NCI-H2029 treated with DMSO at 0.1 percent for 48 hours (cell line): ENCODE data around the gene GM2A.
A peak's percentile ranks its signal among the peaks of the same experiment; 100 is the strongest.
"Not testable (repeated sequence)": the region's sequence is repeated elsewhere in the genome, so short reads cannot be mapped to it uniquely, and the experiment has no call there.

Source experiments
- DNase-seq: peaks from one replicate; lab custom pipeline; 2025; lab: John Stamatoyannopoulos, UW

The GM2A gene

DNA sequence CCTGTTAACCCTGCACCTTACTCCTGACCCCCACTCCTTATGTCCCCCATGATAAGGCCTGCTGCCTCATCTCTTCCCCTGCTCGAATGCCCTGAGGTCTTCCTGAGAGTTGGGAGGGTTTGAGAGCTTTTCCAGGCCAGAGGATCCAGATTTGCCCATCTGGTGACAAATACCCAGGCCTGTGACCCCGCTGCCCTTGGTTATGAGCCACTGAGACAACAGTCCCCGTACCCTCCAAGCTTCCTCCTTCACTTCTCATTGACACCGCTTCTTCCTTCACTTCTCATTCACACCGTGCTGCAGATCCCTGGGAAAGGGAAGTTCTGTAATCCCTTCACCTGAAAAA is 593 bp downstream of the GM2A start:
- DNase-seq: no peak

DNA sequence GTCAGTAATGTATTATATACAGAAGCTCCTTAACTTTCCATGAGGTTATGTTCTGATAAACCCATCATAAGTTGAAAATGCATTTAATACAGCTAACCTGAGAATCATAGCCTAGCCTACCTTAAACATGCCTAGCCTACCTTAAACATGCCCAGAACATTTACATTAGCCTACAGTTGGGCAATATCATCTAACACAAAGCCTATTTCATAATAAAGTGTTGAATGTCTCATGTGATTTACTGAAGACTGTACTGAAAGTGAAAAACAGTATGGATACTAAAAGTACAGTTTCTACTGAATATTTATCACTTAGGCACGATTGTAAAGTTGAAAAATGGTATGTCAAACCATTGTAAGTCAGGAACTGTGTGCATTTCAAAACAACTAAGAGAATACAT is 1.6 kb downstream of the GM2A start:
- DNase-seq: no peak

DNA sequence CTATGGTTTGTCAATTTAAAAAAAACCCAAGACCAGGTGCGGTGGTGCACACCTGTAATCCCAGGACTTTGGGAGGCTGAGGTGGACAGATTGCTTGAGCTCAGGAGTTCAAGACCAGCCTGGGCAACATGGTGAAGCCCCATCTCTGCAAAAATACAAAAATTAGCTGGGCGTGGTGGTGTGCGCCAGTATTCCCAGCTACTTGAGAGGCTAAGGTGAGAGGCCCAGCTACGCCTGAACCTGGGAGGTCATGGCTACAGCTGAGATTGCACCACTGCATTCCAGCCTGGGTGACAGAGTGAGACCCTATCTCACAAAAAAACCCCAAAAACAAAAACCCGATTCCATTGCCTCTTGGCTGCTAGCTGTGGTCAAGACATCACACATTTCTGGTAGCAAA is 2.0 kb downstream of the GM2A start:
- DNase-seq: not testable (repeated sequence)

DNA sequence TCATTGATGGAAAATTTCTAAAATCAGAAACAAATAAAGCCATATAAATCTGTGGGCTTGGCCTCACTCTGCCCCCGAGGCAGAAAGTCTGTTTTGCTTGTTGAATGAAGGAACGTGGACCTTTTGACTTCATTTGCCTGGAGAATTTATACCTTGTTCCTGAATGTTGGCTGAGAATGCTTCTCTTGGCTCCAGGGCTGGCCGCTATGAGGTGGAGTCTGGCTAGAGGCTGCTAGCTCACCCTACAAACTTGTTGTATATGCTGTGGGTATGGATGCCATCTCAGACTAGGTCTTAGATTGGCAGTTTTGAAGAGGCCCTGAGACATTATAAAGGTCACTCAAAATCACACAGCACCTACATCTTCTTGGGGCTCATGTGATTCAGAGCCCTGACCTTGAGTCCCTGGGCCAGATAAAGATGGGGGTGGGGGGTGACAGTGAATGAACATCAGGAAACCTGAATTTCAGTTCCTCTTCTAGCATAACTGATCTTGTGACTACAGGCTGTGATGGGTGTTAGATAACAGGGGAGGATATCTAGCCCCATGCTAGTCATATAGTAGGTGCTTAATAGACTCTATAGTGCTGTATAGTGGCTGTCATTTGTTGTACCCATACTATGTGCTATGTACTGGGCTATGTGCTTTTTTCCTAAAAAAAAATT is 2.8 kb downstream of the GM2A start:
- no peak for DNase-seq

DNA sequence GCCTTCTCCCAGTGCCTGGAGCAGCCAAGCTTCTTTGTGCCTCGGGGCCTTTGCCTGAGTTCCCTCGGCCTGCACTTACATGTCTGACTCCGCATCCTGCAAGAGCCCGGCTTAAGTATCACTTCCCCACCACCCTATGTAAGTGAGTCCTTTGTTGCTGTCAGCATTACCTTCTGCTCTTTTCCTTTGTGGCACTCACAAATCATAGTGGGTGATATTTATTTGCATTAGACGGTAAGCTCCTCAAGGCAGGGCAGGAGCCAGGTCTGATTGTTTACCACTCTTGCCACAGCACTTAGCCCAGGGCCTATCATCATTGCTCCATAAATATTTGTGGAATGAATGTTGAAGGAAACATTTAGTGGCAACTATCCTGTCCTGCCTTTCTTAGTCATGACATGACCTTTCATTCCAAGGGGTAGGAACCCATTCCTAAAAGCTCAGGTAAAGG is 4.8 kb downstream of the GM2A start:
- no peak for DNase-seq

DNA sequence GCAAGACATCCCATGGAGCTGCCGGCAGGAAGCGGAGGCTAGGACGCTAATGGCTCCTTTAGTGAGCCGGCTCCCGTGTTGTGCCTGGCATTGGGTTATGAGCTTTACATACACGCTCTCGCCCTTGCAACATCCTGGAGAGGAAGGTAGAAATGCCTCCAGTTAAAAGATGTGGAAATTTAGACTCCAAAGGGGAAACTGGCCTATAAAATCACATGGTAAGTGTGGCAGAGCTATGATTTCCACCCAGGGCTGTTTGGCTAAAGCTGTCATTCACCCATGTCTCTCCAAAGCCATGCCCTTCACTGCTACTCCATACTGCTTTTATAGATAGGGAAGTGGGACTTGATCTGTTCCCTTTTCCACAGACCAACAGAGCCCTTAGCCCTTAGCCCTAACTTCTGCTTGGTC is 5.2 kb downstream of the GM2A start:
- DNase-seq: no peak

DNA sequence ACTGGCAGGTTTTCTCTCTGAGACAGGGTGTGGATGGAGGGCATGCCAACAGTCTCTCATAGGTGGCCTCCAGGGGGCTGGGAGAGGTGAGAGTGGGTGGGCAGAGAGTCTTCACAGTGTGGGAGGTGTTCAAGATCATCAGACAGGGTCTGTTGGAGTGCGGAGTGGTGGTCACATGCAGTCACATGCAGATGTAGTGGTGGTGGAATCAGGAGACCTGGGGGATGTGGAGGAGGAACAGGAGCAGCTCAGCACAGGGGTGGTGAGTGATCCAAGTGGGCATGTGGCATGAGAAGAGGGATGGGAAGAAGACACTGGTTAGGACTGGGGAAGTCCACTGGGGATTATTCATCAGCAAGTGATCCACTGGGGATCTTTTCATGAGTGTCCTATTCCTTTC is 5.8 kb downstream of the GM2A start:
- no peak for DNase-seq

DNA sequence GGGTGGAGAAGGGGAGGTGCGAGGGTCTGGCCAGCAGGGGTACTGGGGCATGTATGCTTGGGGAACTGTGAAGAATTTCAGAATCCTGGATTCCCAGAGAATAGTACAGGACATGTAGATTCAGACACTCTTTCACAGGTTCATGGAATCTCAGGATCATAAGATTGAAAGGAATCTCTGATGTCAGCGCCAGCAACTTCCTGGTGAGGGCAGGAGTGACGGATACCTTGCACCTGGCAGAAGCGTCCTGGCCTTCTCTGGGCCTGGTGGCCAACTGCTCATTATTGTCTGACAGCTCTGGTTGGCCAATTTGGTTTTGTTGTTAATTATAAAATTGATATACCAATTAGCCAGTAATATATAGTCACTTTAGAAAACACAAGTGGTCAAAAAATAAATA is 6.9 kb downstream of the GM2A start:
- DNase-seq: no peak

DNA sequence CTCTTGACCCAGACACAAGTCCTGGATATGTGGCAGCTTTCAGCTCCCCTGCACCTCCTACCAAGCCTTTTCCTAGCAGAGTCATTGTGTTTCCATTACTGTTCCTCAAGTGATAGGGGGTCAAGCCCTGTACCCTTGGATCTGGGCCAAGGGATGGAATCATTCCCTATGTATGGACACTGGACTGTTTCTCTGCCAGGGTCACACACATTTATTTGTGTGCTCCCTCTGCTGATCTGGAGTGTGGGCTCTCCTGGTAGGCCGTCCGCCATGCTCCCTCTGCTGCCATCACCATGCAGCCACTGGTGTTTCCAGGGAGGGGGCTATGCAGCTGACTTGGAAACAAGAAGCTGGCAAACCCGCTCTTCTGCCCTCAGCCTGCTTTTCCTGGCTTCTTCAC is 9.5 kb downstream of the GM2A start:
- no peak for DNase-seq

DNA sequence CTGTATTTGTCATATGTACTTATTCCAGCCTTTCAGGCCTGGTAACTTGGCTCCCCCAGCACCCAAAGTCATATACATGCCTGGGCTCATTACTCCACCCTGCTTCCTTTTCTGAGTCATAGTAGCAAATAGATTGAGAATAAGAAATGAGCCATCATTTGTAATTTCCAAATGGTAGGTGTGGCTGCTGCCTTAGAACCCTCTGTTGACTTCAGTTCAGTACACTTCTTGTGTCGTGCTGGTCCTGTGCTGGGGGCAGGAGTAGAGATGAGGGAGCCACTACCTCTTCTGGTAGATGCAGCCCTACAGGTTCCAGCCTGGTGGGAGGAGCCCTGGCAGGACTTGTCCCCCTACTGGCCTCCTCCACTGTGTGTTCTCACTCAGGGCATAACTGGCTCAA is 11.1 kb downstream of the GM2A start:
- DNase-seq: no peak

DNA sequence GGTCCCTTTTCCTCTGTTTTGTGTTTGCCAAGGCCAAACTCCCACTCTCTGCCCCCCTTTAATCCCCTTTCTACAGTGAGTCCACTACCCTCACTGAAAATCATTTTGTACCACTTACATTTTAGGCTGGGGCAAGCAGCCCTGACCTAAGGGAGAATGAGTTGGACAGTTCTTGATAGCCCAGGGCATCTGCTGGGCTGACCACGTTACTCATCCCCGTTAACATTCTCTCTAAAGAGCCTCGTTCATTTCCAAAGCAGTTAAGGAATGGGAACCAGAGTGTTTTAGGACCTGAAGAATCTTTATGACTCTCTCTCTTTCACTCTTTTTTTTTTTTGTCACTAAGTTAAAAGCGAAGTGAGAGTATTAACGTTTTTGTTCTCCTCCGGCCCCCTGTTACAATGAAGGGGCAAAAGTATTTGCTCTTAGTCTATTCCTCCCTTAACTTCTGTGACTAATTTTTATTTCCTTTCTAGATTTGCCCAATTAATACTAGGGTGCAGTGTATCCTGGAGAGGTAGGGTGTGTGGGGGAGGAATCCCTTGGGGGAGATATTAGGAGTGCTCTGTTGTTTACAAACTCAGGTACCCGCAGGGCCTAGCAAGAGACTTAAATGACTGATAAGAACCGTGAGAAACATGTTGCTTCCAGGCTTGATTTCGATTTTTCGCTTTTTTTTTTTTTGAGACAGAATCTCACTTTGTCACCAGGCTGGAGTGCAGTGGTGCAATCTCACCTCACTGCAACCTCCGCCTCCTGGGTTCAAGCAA is 14.7 kb downstream of the GM2A start:
- DNase-seq: no peak

DNA sequence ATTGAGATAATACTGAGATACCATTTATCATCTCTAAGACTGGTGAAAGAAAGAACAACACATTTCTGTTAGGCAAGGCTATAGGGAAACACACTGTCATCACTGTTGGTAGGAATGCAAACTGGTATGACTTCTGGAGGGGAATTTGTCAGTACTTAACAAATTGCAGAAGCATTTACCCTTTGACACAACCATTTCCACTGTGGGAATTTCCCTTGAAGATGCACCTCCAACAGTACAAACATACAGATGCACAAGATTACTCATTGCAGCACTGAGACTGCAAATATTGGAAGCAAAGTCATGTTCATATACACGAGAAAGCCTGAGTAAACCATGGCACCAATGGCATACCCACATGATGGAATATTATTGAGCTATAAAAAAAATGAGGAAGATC is 17.6 kb downstream of the GM2A start:
- DNase-seq: no peak

DNA sequence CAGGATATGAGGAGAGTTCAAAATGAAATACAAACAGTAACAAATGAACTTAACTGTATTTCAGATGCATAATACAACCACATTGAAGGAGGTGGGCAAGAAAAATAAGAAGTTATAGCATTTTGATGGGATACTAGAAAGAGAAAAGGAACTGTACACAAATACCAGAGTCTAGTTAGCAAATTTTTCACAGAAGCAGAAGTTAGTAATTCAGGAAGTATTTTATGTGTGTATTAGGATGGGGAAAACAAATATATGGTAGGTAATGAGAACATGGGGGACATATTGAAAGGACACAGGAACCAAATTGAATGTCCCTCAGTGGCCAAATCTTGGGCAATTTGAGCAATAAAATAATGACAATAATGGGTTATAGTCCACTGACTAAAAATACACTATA is 18.4 kb downstream of the GM2A start:
- no peak for DNase-seq

DNA sequence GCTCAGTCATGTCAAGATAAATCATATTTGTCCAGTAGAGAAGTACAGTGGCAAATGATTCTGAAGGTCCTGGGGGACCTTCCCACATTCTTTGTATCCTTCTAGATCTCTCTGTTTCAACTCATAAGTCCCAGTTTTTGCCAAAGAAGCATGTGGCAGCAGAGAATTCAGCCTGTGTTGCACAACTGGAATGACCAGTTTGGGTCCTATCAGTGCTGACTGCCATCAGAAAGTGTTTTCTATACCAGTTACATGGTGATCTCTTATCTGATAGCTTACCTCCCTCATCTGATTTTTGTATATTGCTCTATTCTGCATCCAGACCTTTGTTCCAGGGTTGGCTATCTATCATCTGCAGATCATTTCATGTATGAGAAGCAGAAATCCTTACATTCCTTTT is 21.7 kb downstream of the GM2A start:
- no peak for DNase-seq

DNA sequence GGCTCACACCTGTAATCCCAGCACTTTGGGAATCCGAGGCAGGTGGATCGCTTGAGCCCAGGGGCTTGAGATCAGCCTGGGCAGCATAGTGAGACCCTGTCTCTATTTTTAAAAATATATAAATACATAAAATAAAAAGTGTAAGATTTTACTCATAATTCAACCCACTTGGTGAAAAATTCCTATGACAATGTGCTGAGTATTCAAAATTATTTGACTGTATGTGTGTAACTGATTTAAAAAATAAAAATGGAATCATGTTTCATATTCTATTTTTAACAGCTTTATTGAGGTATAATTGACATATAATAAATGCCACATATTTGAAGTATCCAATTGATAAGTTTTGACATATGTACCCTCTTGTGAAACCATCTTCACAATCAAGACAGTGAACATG is 22.8 kb downstream of the GM2A start:
- no peak for DNase-seq

DNA sequence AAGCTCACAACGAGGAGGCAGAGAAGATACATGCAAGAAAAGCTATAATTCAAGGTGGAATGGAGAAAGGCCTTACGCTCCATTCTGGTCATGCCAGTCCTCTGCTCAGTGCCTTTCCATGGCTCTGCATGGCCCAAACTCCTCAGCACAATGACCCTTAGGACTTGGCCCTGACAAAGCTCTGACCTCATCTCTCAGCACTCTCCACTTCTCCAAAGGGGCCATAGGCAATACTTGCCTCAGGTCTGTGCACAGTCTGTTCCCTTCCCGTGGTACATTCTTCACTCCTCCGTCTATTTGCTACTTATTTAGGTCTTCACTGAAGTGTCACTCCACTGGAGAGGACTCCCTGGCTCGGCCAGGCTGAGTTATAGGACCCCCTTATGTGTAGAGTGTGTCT is 25.9 kb downstream of the GM2A start:
- no peak for DNase-seq

DNA sequence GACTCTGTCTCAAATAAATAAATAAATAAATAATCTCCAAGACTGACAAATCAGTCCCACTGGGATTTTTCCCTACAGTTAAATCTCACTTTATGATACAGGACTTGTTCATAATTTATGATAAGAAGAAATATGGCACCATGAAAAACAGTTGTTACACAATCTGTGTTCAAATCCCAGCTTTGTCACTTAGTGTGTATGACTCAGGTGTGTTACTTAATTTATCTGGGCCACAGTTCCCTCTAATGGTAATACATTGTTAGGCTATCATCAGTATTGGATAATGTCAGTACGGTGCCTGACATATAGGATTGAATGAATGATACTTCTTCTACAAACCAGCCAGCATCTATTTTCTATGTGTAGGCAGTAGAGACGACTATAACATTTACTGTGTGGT is 27.5 kb downstream of the GM2A start:
- no peak for DNase-seq

DNA sequence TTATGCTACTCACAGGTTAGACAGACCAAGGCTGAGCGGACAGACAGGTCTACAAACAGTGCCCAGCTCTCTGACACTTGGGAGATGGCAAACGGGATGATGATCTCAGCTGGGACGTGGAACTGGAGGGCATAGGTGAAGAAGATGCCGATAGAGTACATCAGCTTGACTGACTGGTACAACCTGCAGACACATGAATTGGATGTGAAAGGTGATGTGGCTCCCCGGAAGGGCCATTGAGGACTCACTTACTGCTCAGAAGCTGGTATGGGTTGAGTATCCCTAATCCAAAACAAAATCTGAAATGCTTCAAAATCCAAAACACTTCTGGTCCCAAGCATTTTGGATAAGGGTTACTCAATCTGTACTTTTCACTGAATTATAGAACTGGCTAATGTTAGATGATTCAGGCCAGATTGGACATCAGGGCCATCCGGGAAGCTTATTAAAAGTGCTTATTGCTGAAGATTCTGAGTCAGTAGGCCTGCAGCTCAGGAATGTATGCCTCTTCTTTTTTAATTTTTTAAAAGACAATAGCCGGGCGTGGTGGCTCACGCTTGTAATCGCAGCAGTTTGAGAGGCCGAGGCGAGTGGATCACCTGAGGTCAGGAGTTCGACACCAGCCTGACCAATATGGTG is 28.1 kb downstream of the GM2A start:
- no peak for DNase-seq

DNA sequence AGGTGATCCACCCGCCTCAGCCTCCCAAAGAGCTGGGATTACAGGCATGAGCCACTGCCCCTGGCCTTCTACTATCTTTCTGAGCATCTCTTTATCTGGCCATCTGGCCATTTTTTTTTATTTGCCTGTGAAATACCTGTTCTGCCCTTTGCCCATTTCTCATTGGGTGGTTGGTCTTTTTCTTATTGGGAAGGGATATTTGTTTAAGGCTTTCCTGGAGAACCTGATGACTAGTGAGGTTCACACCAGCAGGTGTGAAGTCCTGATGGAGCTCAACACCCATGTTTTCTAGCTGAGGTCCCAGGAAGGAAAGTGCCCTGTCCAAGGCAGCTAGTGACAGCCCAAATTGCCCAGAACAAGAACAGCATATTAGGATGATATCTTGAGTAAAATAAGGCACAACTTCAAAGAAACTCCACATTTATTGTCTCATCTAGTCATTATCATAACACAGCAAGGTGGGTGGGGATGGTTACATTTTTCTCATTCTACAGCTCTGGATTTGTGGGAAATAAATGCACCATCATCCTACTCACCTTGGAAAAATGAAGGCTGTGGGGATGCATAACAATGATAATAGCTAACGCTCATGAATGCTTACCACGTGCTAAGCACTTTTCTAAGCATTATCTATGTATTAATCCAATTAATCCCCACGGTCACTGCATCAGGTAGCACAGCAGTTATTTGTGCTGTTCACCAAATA is 30.3 kb downstream of the GM2A start:
- DNase-seq: no peak

DNA sequence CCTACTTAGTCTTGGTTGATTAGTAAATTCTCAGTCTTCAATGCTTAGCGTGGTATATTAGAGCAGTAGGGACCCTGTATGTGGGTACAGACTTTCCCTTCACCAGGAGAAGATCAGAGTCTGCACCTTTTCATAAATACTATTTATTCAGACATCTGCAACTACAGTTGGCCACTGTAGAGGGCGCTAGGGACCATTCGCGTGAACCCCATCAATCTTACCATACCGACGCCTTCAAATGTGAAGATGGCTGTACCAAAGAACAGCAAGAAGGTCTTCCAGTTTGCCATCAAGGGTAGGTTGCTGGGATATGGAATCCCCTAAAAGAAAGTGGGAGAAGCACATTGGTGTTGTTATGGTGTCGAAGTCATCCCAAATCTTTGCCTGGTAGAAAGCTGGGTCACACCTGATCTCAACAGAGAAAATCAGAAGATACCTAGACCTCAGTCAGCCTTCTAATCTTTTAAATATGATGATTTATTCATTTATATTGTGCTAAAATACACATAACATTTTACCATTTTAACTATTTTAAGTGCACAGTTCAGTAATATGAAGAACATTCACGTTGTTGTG is 31.5 kb downstream of the GM2A start:
- DNase-seq: no peak

DNA sequence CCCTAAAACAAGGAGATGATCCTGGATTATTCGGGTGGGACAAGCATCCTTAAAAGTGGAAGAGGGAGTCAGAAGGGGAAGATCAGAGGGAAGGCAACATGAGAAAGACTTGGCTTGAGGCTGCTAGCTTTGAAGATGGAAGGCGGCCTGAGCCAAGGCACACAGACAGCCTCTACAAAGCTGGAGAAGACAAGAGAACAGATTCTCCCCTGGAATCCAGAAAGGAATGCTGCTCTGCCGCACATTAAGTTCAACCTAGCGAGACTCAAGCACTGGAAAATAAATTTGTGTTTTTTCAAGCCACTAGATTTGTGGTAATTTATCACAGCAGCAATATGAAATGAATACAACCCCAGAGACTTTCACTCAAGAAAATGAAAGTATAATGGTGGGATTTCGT is 32.7 kb downstream of the GM2A start:
- DNase-seq: no peak

DNA sequence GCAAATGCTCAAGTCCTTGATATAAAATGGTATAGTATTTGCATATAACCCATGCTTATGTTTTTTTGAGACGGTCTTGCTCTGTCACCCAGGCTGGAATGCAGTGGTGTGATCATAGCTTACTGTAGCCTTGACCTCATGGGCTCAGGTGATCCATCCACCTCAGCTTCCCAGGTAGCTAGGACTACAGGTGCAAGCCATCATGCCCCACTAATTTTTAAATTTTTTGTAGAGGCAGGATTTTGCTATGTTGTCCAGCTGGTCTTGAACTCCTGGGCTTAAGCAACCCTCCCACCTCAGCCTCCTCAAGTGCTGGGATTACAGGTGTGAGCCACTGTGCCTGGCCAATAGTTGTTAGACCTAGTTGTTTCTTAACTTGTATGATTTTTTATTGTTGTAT is 33.3 kb downstream of the GM2A start:
- DNase-seq: no peak

DNA sequence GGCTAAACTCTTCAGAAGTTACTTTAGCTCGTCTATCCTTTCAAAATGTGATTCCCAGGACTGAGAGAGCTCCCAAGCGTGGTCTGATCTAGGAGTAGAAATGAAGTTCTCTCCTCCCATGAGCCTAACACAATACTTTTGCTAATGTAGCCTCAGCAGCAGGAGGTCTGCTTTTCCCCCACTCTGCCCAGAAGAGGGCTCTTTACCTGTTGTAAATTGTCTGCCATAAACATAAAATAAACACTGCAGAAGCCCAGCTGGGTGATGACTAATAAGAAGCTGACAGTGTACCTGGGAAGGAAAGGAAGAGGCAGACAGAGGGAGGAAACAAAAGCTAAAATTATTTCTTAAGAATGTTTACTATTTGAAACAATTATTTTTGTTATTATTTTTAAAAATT is 35.2 kb downstream of the GM2A start:
- peak; percentile 44 for DNase-seq
